22Rv1 (cell line): ENCODE measurements around the gene COL13A1.

ENCODE experiments used
- CTCF ChIP-seq: fragments of 450-650 bp; IDR thresholded peaks from 2 replicates; pipeline ENCODE4 v1.5.1; 2017; ENCODE audit warnings: mild to moderate bottlenecking
- ZFX ChIP-seq: fragments of 450-650 bp; IDR thresholded peaks from 2 replicates; pipeline ENCODE4 v1.6.1; 2017; ENCODE audit warnings: antibody characterized with exemption, borderline replicate concordance

- TF ChIP-seq CTCF (no peak), ZFX (no peak)
Measured at GRCh38 chr10:69972981-69973397, 171.3 kb downstream of the COL13A1 start.
